Measurements from ENCODE around the gene EVX2.

EVX2 gene

GRCh38 chr2:176066645-176067588, 16.8 kb downstream of the EVX2 start:
- Histone ChIP-seq H2BK15ac (ENCODE audit: low read length) (no peak overlapping the region), H3K4me1 (ENCODE audit: control insufficient read depth in 2 of 2, insufficient read depth in 1 of 2, low read depth in 1 of 2, low read length in 2 of 2) (peaks cover 0 to 3% of the 10 kb centered on the region in 2 donors), H3K27ac (replicated peaks; ENCODE audit: low read length) (no peak overlapping the region), H4K8ac (ENCODE audit: low read depth, low read length) (no peak overlapping the region), H3K23ac (ENCODE audit: low read depth, low read length, poor library complexity) (peak overlapping the region; percentile 76), H2AK5ac (ENCODE audit: low read depth, low read length) (no peak overlapping the region), H3K18ac (ENCODE audit: low read length) (no peak overlapping the region), H2BK12ac (ENCODE audit: low read length) (no peak overlapping the region), H3K4me2 (ENCODE audit: insufficient read depth, low read length, poor library complexity, severe bottlenecking) (peak overlapping the region; percentile 46), H3K9ac (ENCODE audit: low read depth, low read length, poor library complexity) (no peak overlapping the region), H2AFZ (ENCODE audit: low read length) (no peak overlapping the region), H3K9me3 (replicated peaks in 1 of 2; ENCODE audit: control insufficient read depth in 2 of 2, insufficient read depth in 1 of 2, low read depth in 1 of 2, low read length in 2 of 2) (peaks cover 0 to 6% of the 10 kb centered on the region in 2 donors), H4K91ac (ENCODE audit: low read depth, low read length, poor library complexity) (no peak overlapping the region), H3K36me3 (replicated peaks in 1 of 2; ENCODE audit: control insufficient read depth in 2 of 2, insufficient read depth in 2 of 2, low read length in 2 of 2) (no peaks in the 10 kb centered on the region), H3K27me3 (ENCODE audit: control insufficient read depth in 3 of 3, insufficient read depth in 3 of 3, low read depth in 1 of 3, low read length in 3 of 3) (peaks cover 16 to 69% (median 42%) of the 10 kb centered on the region in 3 experiments), H3K79me1 (ENCODE audit: low read depth, low read length) (no peaks in the 10 kb centered on the region), H3K4ac (ENCODE audit: low read length) (no peak overlapping the region), H2BK120ac (ENCODE audit: low read depth, low read length) (no peak overlapping the region), H2BK5ac (ENCODE audit: low read length) (no peak overlapping the region), H3K14ac (ENCODE audit: low read length) (no peak overlapping the region), H3K4me3 (ENCODE audit: low read length in 2 of 2) (no peak overlapping the region)
- DNase-seq (ENCODE audit: low spot score) = no peak
- WGBS, 2 donors (ENCODE audit: extremely low coverage in 2 of 2, insufficient read length in 2 of 2, insufficient replicate concordance in 1 of 2) = no CpG with 5 or more reads among the region's 56 CpGs

GRCh38 chr2:176063958-176064357, 19.8 kb downstream of the EVX2 start:
- Histone ChIP-seq H3K79me1 (ENCODE audit: low read depth, low read length) (no peaks in the 10 kb centered on the region), H3K4me3 (ENCODE audit: low read length in 2 of 2) (no peak overlapping the region), H3K9me3 (replicated peaks in 1 of 2; ENCODE audit: control insufficient read depth in 2 of 2, insufficient read depth in 1 of 2, low read depth in 1 of 2, low read length in 2 of 2) (peaks cover 0 to 4% of the 10 kb centered on the region in 2 donors), H3K9ac (ENCODE audit: low read depth, low read length, poor library complexity) (no peak overlapping the region), H3K27me3 (ENCODE audit: control insufficient read depth in 3 of 3, insufficient read depth in 3 of 3, low read depth in 1 of 3, low read length in 3 of 3) (peaks cover 6 to 39% (median 24%) of the 10 kb centered on the region in 3 experiments), H3K23ac (ENCODE audit: low read depth, low read length, poor library complexity) (no peak overlapping the region), H2BK5ac (ENCODE audit: low read length) (no peak overlapping the region), H3K14ac (ENCODE audit: low read length) (no peak overlapping the region), H4K8ac (ENCODE audit: low read depth, low read length) (no peak overlapping the region), H3K4me2 (ENCODE audit: insufficient read depth, low read length, poor library complexity, severe bottlenecking) (no peak overlapping the region), H3K4me1 (ENCODE audit: control insufficient read depth in 2 of 2, insufficient read depth in 1 of 2, low read depth in 1 of 2, low read length in 2 of 2) (peaks cover 0 to 3% of the 10 kb centered on the region in 2 donors), H3K18ac (ENCODE audit: low read length) (no peak overlapping the region), H3K36me3 (replicated peaks in 1 of 2; ENCODE audit: control insufficient read depth in 2 of 2, insufficient read depth in 2 of 2, low read length in 2 of 2) (no peaks in the 10 kb centered on the region), H3K4ac (ENCODE audit: low read length) (no peak overlapping the region), H2BK15ac (ENCODE audit: low read length) (no peak overlapping the region), H2BK12ac (ENCODE audit: low read length) (no peak overlapping the region), H2AFZ (ENCODE audit: low read length) (no peak overlapping the region), H3K27ac (replicated peaks; ENCODE audit: low read length) (no peak overlapping the region), H2BK120ac (ENCODE audit: low read depth, low read length) (no peak overlapping the region), H4K91ac (ENCODE audit: low read depth, low read length, poor library complexity) (no peak overlapping the region), H2AK5ac (ENCODE audit: low read depth, low read length) (no peak overlapping the region)
- no CpG with 5 or more reads among the region's 2 CpGs for WGBS, 2 donors (ENCODE audit: extremely low coverage in 2 of 2, insufficient read length in 2 of 2, insufficient replicate concordance in 1 of 2)
- no peak for DNase-seq (ENCODE audit: low spot score)

GRCh38 chr2:176056406-176056805, 27.4 kb downstream of the EVX2 start:
- H2AFZ ChIP-seq (ENCODE audit: low read length) = no peak overlapping the region
- whole genome bisulfite sequencing, 2 donors (ENCODE audit: extremely low coverage in 2 of 2, insufficient read length in 2 of 2, insufficient replicate concordance in 1 of 2) = no CpG with 5 or more reads among the region's 1 CpG
- no peak overlapping the region for H4K8ac ChIP-seq (ENCODE audit: low read depth, low read length)
- H3K4me1 ChIP-seq (ENCODE audit: control insufficient read depth in 2 of 2, insufficient read depth in 1 of 2, low read depth in 1 of 2, low read length in 2 of 2) = no peaks in the 10 kb centered on the region
- no peak overlapping the region for H3K18ac ChIP-seq (ENCODE audit: low read length)
- no peak overlapping the region for H2BK5ac ChIP-seq (ENCODE audit: low read length)
- no peak overlapping the region for H3K4me3 ChIP-seq (ENCODE audit: low read length in 2 of 2)
- H3K27me3 ChIP-seq (ENCODE audit: control insufficient read depth in 3 of 3, insufficient read depth in 3 of 3, low read depth in 1 of 3, low read length in 3 of 3) = peaks cover 0 to 2% (median 0%) of the 10 kb centered on the region in 3 experiments
- H2BK12ac ChIP-seq (ENCODE audit: low read length) = no peak overlapping the region
- no peak overlapping the region for H2BK120ac ChIP-seq (ENCODE audit: low read depth, low read length)
- H3K4me2 ChIP-seq (ENCODE audit: insufficient read depth, low read length, poor library complexity, severe bottlenecking) = no peak overlapping the region
- no peaks in the 10 kb centered on the region for H3K79me1 ChIP-seq (ENCODE audit: low read depth, low read length)
- H2AK5ac ChIP-seq (ENCODE audit: low read depth, low read length) = no peak overlapping the region
- H3K9ac ChIP-seq (ENCODE audit: low read depth, low read length, poor library complexity) = no peak overlapping the region
- H3K9me3 ChIP-seq (replicated peaks in 1 of 2; ENCODE audit: control insufficient read depth in 2 of 2, insufficient read depth in 1 of 2, low read depth in 1 of 2, low read length in 2 of 2) = no peaks in the 10 kb centered on the region
- DNase-seq (ENCODE audit: low spot score) = no peak
- H3K14ac ChIP-seq (ENCODE audit: low read length) = no peak overlapping the region
- no peak overlapping the region for H3K27ac ChIP-seq (replicated peaks; ENCODE audit: low read length)
- H3K4ac ChIP-seq (ENCODE audit: low read length) = no peak overlapping the region
- H3K23ac ChIP-seq (ENCODE audit: low read depth, low read length, poor library complexity) = no peak overlapping the region
- no peak overlapping the region for H4K91ac ChIP-seq (ENCODE audit: low read depth, low read length, poor library complexity)
- no peak overlapping the region for H2BK15ac ChIP-seq (ENCODE audit: low read length)
- no peaks in the 10 kb centered on the region for H3K36me3 ChIP-seq (replicated peaks in 1 of 2; ENCODE audit: control insufficient read depth in 2 of 2, insufficient read depth in 2 of 2, low read length in 2 of 2)

GRCh38 chr2:176039375-176039774, 44.4 kb downstream of the EVX2 start:
- Histone ChIP-seq H2AK5ac (ENCODE audit: low read depth, low read length) (no peak overlapping the region), H3K27ac (replicated peaks; ENCODE audit: low read length) (no peak overlapping the region), H2BK5ac (ENCODE audit: low read length) (no peak overlapping the region), H3K27me3 (ENCODE audit: control insufficient read depth in 3 of 3, insufficient read depth in 3 of 3, low read depth in 1 of 3, low read length in 3 of 3) (peaks cover 0 to 9% (median 0%) of the 10 kb centered on the region in 3 experiments), H3K4ac (ENCODE audit: low read length) (no peak overlapping the region), H3K36me3 (replicated peaks in 1 of 2; ENCODE audit: control insufficient read depth in 2 of 2, insufficient read depth in 2 of 2, low read length in 2 of 2) (no peaks in the 10 kb centered on the region), H4K8ac (ENCODE audit: low read depth, low read length) (no peak overlapping the region), H2BK15ac (ENCODE audit: low read length) (no peak overlapping the region), H3K14ac (ENCODE audit: low read length) (no peak overlapping the region), H3K9me3 (replicated peaks in 1 of 2; ENCODE audit: control insufficient read depth in 2 of 2, insufficient read depth in 1 of 2, low read depth in 1 of 2, low read length in 2 of 2) (peaks cover 0 to 2% of the 10 kb centered on the region in 2 donors), H3K9ac (ENCODE audit: low read depth, low read length, poor library complexity) (no peak overlapping the region), H2BK120ac (ENCODE audit: low read depth, low read length) (no peak overlapping the region), H3K4me2 (ENCODE audit: insufficient read depth, low read length, poor library complexity, severe bottlenecking) (no peak overlapping the region), H2BK12ac (ENCODE audit: low read length) (no peak overlapping the region), H3K79me1 (ENCODE audit: low read depth, low read length) (no peaks in the 10 kb centered on the region), H3K4me1 (ENCODE audit: control insufficient read depth in 2 of 2, insufficient read depth in 1 of 2, low read depth in 1 of 2, low read length in 2 of 2) (no peaks in the 10 kb centered on the region), H3K23ac (ENCODE audit: low read depth, low read length, poor library complexity) (no peak overlapping the region), H2AFZ (ENCODE audit: low read length) (no peak overlapping the region), H3K4me3 (ENCODE audit: low read length in 2 of 2) (no peak overlapping the region), H3K18ac (ENCODE audit: low read length) (no peak overlapping the region), H4K91ac (ENCODE audit: low read depth, low read length, poor library complexity) (no peak overlapping the region)
- no peak for DNase-seq (ENCODE audit: low spot score)
- WGBS, 2 donors (ENCODE audit: extremely low coverage in 2 of 2, insufficient read length in 2 of 2, insufficient replicate concordance in 1 of 2) = no CpG with 5 or more reads among the region's 3 CpGs
